ENCODE measurements around the gene KIF5A.
"Not testable (repeated sequence)": the region's sequence is repeated elsewhere in the genome, so short reads cannot be mapped to it uniquely, and the experiment has no call there.

The KIF5A gene

GRCh38 chr12:57584690-57585089 is 34.8 kb downstream of the KIF5A start:
- no peak for DNase-seq (ENCODE audit: low spot score)

GRCh38 chr12:57585156-57585555 is 35.3 kb downstream of the KIF5A start:
- no peak for DNase-seq (ENCODE audit: low spot score)

- no peak for DNase-seq (ENCODE audit: low spot score)
These were observed 36.3 kb downstream of the KIF5A start for GRCh38 chr12:57586128-57586527.

DNA sequence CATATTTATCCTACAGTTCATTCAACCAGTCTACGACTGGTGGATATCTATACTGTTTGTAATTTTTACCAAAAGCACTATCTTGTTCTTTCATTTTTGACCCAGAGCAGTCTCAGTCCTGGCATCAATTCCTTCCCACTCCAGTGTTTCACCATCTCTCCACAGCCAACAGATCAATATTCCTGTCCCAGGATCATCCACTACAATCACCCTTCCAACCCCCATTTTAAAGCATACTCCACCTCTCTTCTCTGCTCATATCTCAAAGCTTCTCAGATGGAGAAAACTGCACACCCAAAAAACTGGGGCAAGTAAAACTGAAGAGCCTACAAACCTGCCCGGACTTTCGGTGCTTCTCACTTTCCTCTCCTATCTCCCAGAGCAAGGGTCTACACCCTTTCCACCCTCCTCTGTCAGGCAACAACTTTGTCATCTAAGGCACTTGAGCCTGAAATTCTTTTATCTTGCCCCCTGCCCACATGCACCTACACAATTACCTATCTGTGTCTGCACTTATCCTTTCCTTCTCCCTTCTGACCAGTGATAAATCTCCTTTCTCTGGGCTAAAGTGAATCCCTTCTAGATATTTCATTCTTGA is 37.1 kb downstream of the KIF5A start:
- DNase-seq (ENCODE audit: low spot score), result no peak

DNA sequence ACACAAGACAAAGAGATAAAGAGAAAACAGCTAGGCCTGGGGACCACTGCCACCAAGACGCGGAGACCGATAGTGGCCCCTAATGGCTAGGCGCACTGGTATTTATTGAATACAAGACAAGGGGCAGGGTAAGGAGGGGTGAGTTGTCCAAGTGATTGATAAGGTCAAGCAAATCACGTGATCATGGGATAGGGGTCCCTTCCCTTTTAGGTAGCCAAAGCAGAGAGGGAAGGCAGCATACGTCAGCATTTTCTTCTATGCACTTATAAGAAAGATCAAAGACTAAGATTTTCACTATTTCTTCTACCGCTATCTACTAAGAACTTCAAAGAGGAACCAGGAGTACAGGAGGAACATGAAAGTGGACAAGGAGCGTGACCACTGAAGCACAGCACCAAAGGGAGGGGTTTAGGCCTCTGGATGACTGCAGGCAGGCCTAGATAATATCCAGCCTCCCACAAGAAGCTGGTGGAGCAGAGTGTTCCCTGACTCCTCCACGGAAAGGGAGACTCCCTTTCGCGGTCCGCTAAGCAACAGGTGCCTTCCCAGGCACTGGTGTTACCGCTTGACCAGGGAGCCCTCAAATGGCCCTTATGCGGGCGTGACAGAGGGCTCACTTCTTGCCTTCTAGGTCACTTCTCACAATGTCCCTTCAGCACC is 39.2 kb downstream of the KIF5A start:
- DNase-seq (ENCODE audit: low spot score), result not testable (repeated sequence)

DNA sequence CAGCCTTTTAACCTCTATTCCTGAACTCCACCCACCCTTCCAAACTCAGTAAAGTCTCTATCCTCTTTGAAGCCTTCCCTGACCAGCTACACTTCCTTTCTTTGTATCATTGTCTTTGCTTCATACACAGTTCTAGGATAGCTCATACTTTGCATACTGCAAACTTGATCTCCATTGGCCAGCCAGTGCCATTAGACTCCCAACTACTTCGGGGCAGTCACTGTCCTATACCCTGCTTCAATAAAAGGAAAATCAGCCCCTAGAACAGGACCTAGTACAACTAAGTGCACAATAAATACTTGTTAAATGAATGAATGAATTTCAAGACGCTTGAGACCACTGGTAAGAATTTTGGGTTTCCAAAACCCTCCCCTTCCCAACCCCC is 40.6 kb downstream of the KIF5A start:
- no peak for DNase-seq (ENCODE audit: low spot score)

- peak; percentile 93 for DNase-seq (ENCODE audit: low spot score)
These were observed 41.3 kb downstream of the KIF5A start, which contains the start of gene PIP4K2C for GRCh38 chr12:57590864-57591781. PIP4K2C (plus strand) TSS chr12:57591192; CDS start chr12:57591290, 98 bp downstream.

DNA sequence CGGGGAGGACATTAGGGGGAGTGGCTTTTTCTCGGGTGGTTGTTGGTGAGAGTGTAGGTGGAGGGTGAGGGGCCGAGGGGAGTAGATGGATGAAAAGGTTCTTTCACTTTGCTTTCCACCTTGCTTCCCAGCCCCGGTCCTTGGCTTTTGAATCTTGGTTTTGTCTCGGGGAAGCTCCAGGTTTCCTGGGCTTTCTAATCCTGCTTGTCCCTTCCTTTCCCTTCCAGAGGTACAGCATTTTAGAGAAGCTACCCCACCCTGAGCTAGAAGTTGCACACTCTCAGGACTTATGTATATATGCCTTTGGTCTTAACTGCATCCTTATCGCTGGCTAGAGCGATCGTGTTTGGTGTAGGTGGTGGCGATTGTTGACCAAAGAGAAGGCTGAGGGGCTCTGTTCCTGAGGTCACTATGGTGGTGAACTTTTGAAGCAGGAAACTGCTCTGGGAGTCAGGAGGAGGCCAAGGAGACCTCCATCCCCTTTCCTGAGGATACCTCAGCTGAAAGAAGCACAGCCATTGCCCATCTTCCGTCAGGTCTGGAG is 42.0 kb downstream of the KIF5A start:
- no peak for DNase-seq (ENCODE audit: low spot score)

DNA sequence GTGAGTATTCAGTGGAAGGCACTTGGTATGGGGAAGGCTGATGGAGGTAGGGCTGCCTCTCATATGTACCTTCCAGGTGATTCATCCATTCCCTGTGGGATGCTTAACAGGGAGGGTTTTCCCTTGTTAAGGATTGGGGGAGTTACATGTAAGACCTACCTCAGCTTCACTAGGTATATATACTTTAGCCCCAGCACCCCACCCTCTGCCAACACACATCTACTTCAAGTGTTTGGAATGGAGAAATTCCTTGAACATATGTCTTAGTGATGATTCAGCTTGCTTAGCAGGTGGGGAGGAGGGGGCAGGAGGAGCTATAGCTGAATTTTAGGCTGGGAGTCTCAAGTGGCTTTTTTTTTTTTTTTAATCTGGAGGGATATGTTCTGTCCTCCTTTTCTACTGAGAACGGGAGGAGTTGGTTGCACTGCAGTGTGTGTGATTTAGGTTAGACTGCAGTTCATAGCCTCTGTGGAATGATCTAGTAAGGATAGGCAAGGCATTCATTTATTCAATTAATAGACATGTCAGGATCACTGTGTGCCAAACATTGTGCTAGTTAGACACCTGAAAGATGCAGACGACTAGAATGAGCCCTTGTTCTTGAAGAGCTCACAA is 42.8 kb downstream of the KIF5A start:
- DNase-seq (ENCODE audit: low spot score), result no peak

DNA sequence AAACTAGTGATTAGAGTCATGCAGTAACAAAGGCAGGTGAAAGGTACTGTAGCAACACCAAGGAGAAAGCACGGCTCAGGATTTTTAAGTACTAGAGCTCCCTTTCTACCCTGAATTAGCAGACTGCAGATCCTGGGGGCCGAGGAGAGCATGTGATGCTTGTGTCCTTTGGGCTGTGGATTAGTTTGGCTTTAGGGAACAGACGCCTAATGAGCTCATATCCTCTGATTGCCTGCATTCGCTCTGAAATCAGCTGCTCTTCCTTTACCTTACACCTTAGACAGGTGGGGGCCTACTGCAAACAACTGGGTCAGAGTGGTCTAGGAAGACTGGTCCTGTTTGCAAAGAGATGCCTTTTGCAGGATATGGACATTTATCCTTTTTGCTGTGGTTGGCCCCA is 43.3 kb downstream of the KIF5A start:
- no peak for DNase-seq (ENCODE audit: low spot score)

DNA sequence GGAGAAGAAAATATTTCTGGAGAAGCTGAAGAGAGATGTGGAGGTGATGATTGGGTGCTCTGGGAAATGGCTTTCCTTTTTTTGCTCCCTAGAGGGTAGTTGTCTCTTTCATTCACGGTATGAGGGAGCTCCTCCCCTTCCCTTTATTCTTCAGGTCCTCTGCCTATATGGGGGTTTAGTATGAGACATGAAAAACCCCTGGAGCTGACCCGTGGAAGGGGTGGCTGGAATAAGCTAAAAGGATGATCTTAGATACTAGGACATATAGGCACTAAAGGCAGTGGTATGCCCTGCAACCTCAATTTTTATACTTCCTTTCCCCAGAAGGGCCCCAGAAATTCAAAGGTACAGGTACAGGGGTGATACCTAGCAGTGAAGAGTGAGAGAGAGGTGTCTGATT is 50.6 kb downstream of the KIF5A start:
- DNase-seq (ENCODE audit: low spot score), result no peak

DNA sequence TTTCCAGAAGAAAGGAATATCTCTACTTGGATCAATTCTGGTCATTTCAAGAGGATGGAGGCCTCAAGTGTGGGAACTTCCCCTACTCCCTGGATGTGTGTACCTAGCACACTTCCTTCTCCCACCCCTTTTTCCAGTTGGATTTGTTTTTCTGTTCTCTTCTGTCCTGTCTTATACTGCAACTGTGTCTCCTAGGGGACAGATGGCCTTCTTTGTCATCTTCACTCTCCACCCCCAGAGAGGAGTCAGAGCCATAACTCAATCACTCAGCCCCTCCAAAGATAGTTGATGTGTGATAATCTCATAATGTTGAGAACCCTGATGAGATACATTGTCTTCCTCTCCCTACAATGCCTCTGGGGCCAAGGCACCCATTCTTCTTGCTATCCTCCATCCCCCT is 52.7 kb downstream of the KIF5A start:
- DNase-seq (ENCODE audit: low spot score), result no peak

- DNase-seq (ENCODE audit: low spot score), result no peak
These were observed 53.5 kb downstream of the KIF5A start for GRCh38 chr12:57603324-57603723.

DNA sequence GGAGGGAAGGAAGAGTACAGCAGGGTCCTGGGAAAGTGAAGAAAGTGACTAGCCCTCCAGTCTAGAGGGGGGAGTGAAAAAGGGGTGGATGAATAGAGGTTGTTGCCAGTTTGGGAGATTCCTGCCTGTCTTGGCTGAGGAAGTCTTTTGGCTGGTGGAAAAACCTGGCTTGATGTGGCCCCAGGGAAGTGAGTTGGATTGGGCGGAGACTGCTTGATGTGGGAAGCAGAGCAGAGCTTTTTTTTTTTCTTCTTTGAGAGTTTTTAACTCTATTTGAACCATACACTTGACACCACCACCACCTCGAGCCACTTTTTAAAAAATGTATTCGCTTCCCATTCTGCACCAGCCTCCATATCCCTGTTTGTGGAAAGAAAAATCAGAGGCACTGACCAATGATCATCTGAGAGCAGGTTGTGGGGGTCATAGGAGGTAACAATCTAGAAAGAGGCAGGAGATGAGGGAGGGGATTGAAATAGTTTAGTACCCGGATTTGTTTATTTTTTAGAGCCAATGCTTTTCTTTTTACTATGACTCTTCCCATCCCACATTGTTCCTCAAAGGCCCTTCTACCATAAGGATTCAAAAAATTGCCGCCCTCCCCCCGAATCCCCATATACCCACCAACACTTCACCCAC is 54.1 kb downstream of the KIF5A start:
- no peak for DNase-seq (ENCODE audit: low spot score)

DNA sequence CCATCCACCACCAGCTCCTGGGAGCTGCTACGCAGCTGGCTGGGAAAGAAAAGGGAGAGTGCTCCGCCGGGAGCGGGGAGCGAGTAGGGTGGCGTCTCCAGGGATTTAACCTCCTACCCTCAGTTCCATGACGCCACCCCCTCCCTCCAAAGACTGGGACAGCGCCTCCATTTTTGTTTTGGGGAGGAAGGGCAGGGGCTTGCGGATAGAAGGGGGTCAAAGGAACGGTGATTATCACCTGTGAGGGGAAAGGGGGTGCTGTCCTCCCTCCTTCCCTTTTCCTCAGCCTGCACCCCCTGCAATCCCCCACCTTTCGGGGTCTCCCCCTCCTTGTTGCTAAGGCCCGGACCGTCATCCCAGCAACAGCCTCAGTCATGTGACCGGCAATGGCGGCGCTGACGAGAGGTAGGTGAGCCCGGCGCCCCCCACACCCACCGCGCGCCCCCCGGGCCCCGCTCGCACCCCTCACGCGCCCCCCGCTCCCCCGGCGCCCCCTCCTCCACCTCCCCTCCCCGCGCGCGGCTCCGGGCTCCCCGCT is 54.7 kb downstream of the KIF5A start, which contains the start of gene DTX3:
Gene DTX3, plus strand, starts transcription at position 371 of the 538 bp plus-strand sequence. CDS start 1,694 bp downstream, outside the sequence.
- peak; percentile 60 for DNase-seq (ENCODE audit: low spot score)

DNA sequence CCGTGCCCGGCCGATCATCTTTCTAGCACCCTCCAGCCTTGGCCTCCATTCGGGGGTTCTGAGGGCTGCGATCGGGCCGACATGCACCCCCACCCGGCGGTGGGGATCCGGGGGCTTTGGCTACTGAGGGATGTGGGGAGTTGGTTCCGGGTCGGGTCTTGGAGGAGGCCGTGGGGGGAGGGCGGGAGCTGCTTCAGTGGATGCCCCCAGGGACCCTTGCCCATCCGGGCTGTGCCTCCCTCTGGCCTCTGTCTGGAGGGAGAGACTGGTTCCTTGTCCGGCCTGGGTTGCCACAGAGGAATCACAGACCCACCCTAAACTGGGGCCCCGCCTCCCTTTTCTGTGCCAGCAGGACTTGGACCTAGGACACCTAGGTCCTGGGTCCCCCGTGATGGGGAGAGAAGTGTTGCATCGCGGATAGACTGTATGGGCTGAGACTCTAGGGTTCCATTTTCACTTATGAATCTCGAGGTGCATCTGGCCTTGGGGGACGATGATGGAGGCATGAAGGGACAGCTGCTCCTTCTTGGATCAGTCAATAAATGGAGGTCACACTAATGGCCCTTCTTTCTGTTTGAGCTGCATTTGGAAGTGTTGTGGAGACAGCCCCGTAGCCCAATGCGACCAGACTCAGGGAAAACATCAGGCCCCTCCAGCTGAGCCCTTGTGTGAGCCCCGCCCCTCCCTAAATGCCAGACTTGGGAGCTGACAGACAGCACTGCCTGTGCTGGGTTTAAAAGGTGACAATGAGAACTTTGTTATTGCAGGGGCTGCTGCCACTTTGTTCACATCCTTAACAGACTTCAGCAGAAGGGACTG is 55.4 kb downstream of the KIF5A start:
- DNase-seq (ENCODE audit: low spot score), result no peak

DNA sequence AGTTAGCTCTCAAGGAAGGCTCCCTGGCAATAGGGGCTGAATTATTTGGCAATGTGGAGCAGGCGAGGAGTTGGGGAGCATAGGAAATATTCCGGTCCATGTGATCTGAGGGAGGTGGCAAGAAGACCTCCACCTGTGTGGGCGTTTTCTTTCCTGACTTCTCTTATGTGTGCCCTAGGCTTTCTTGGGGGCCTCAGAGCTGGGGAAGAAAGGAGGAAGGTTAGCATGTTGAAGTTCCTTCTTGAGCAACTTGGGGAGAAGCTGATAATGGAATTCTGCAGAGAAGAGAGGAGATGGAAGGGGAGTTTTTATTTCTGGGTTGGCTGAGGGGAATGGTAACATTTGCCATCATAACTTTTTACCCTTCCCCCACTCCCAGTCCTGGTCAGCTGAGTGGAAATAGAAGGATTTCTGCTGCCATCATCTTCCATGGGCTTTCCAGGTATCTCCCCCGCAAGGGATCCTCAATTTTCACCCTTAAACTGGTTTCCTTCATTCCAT is 56.0 kb downstream of the KIF5A start:
- no peak for DNase-seq (ENCODE audit: low spot score)

DNA sequence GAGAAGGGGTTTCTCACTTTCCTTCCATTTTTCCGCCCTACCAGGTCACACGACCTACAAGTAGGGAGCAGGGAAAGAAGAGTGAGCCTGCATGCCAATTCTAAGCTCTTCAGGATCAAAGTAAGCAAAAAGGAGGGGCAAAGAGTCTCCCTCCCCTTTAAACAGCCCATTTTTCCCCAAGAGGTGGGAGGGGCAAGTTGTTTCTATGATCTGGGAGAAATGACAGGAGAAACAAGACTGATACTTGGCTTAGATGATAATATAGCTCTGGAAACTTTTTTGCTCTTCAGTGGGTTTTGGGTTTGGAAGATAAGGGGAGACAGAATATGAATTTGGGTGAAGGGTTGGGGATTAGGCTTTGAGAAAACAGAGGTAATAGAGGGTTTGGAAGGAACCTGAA is 56.6 kb downstream of the KIF5A start:
- DNase-seq (ENCODE audit: low spot score), result no peak

DNA sequence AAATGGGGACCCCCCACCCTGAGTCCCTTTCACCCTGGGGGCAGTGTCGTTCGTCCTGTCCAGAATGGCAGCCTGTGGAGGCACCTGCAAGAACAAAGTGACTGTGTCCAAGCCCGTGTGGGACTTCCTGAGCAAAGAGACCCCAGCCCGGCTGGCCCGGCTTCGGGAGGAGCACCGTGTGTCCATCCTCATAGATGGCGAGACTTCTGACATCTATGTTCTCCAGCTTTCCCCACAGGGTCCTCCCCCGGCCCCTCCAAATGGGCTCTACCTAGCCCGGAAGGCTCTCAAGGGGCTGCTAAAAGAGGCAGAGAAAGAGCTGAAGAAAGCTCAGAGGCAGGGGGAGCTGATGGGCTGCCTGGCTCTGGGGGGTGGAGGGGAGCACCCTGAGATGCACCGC is 57.0 kb downstream of the KIF5A start:
- no peak for DNase-seq (ENCODE audit: low spot score)

GRCh38 chr12:57607958-57608663 is 58.3 kb downstream of the KIF5A start:
- no peak for DNase-seq (ENCODE audit: low spot score)
